ENCODE data around the gene CHST9.
"Not testable (repeated sequence)": the region's sequence is repeated elsewhere in the genome, so short reads cannot be mapped to it uniquely, and the experiment has no call there.

Gene CHST9, protein sequence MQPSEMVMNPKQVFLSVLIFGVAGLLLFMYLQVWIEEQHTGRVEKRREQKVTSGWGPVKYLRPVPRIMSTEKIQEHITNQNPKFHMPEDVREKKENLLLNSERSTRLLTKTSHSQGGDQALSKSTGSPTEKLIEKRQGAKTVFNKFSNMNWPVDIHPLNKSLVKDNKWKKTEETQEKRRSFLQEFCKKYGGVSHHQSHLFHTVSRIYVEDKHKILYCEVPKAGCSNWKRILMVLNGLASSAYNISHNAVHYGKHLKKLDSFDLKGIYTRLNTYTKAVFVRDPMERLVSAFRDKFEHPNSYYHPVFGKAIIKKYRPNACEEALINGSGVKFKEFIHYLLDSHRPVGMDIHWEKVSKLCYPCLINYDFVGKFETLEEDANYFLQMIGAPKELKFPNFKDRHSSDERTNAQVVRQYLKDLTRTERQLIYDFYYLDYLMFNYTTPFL

DNA sequence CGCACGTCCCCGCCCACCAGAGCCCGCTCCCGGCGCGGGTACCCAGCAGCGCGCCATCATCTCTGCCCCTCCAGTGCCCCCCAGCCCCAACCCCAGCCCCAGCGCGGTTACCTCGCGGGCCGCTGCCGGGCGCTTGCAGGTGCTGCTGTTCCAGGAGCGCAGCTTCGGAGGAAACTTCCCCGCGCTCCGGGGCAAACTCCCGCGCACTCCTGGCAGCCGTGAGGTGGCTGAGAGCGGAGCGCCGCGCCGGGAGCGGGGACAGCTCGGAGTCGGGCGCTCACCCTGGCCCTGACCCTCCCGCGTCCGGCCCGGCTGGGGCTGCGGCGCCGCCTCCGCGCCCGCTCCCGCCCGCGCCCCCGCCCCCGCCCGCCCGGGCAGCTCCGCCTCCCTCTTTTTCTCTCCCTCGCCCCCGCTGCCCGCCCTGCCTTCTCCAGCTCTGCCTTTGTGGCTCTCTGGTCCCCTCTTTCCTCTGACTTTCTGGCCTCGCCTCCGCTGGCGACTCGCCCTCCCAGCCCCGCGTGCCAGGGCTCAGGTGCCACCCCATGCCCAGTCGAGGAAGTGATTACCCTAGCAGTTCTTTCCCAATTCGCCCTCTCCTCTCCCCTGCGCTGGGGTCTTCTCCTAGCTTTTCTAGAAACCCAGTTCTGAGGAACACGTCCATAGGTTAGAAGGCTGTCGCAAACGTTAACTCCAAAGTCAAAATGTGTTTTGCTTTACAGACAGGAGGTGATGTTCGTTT lies at the start of gene CHST9:
CHST9 (minus strand) TSS at position 284 of the 739 bp plus-strand sequence. CDS start 42,499 bp downstream, outside the sequence.
- ATAC-seq (no peak), DNase-seq (no peak)

DNA sequence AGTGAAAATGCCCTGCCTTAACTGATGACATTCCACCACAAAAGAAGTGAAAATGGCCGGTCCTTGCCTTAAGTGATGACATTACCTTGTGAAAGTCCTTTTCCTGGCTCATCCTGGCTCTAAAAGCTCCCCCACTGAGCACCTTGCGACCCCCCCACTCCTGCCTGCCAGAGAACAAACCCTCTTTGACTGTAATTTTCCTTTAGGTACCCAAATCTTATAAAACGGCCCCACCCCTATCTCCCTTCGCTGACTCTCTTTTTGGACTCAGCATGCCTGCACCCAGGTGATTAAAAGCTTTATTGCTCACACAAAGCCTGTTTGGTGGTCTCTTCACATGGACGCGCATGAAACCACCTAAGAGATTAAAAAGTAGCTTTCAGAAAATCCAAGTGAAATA lies 47.2 kb upstream of the CHST9 start:
- ATAC-seq: not testable (repeated sequence)

DNA sequence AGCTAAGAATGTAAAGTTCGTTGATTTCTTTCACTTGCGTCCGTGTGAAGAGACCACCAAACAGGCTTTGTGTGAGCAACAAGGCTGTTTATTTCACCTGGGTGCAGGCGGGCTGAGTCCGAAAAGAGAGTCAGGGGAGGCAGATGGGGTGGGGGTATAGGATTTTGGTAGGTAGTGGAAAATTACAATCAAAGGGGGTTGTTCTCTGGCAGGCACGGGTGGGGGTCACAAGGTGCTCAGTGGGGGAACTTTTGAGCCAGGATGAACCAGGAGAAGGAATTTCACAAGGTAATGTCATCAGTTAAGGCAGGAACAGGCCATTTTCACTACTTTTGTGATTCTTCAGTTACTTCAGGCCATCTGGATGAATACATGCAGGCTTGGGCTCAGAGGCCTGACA lies 46.6 kb upstream of the CHST9 start:
- not testable (repeated sequence) for ATAC-seq, DNase-seq

More for the DNA sequence above, 47.2 kb upstream of the CHST9 start:
- DNase-seq: not testable (repeated sequence)

DNA sequence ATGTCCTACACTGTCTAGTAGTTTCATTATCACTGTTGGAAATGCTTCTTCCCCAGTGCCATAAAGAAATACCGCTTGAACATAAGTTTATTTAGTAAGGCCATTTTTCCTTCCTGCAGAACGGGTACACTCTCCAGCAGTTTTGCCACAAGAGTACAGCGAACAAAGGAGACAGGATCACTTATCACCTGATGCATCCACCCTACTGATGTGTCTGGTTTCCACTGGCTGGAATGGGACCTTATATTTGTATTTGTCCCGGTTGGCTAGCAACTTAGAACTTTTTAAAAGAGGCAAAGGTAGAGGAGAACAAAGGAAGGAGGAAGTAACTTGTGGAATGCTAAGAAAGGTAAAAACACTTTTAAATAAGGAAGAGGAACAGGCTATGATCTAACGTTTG lies 46.1 kb upstream of the CHST9 start:
- not testable (repeated sequence) for ATAC-seq, DNase-seq

DNA sequence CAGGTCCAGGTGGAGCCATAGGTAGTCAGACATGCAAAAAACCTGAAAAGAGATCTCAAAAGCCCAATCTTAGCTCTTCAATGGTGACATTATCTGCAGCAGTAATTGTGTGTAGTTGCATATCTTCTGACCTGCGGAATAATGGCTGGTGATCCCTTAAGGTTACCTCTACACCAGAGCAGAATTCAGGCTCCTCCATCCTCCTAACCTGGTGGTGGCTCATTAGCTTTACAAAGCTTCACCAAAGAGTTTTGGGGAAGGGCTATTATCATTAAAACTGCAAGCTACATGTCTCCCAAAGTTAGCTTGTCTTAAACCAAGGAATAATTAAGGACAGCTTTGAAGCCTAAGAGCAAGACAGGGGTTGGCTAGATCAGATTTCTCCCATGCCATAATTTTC lies 42.6 kb upstream of the CHST9 start:
- DNase-seq: no peak
- ATAC-seq: no peak

DNA sequence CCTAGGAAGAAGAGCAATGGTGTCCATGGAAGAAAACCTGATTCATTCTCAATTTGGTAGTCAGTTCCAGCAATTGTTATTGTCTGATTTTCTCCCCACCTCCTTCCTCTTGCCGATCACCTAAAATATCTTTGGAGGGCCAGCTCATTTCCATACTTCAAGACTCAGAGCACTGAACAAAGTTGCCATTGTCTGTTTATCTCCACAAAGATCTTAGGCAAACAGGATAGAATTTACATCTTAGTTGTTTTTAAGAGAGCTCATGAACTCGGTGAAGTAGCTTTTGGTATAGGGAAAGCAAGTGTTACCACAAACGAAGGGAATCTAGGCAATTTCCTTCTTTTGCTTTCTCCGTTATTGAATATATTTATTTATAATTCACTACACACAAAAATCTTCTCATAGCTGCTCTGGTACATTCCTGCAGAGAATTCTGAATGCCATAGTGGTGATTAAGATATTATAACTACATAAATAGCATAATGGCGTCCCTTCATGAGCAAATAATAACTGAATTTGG lies 41.5 kb upstream of the CHST9 start:
- DNase-seq (no peak), ATAC-seq (no peak)

DNA sequence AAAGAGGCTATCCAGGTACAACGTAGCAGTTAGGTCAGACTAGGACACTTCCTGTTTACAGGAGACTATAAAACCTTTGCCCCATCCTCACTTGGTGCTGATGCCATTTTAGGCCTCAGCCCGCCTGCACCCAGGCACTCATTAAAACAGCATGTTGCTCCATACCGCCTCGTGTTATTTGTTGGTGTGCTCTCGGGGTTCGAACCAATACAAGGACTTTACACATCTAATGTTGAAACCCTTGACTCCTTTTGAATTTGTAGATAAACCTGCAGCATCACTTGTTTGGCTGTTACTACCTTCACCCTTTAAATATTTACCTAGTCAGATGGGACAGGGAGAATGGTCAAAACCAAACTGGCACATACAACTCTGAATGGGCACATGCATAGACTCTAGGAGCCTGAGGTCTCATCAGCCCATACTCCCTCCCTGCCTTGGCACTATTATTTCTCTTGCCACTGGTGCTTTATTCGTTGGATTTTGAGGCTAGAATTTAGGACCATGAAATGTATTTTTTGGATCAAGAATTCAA lies 40.9 kb upstream of the CHST9 start:
- no peak for ATAC-seq
- no peak for DNase-seq

DNA sequence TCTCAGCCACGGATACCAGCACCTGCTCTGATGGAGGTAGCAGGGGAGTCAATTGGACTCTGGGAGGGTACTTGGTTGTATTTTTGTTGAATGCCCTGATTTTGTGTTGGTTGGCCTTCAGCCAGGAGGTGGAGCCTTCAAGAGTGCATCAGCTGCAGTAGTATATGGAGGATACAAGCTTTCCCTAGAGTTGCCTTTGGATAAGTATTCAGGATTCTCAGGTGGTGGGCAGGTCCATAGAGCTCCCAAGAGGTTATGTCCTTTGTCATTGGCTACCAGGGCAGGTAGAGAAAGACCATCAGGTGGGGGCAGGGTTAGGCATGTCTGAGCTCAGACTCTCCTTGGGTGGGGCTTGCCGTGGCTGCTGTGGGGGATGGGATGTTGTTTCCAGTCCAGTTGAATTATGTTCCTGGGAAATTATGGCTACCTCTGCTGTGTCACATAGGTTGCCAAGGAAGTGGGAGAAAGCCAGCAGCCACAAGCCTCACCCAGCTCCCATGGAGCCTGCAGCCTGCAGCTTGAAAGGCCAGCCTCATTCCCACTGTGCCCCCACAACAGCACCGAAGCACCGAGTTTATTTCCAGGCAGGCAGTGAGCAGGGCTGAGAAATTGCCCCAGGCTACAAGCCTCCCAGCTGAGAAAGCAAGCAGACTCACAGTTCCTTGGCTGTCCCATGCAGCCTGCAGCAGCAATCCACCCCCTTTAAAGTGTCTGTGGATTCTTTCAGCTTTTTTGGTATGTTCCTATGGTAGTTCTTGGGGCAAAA lies 38.6 kb upstream of the CHST9 start:
- no peak for ATAC-seq

DNA sequence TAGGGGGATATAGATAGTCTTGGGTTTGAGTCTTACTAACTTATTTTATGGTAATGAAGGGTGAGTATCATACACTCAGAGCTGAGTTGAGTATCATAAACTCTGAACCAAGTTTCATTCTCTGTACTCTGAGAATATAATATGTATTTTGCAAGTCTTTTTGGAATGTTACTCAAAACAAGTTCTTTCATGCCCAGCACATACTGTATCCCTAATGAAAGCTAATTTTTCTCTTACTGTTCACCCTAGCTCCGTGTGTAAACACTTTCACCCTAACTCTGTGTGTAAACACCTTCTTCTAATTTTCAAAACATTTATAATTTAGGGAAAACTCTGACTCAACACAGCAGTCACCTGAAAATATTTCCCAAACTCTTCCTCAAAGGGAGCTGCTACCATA lies 29.7 kb upstream of the CHST9 start:
- no peak for ATAC-seq

More for the DNA sequence above, 38.6 kb upstream of the CHST9 start:
- DNase-seq: no peak

DNA sequence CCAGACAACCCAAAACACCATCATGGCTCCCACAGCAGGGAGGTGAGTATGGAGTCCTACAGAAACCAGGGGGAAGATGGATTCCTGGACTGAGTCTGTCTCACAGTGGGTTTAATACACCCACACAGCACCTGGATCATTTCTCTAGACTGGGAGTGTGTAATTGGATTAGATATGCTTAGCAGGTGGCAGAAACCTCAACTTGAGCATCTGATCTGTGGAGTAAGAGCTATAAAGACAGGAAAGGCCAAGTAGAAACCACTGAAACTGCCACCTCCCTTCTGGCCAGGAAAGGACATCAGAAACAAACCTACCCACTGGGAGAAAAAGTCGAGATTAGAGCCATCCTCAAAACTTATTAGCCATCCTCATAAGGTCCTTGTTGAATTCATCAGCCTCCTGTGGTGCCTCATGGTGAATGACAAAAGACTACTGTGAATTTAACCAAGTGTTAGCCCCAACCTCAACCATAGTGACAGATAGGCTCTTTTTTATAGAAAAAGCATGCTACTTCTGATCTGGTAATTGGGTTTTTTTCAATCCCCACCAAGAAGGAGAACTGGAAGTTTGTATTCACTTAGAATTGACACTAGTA lies 28.1 kb upstream of the CHST9 start:
- DNase-seq (no peak), ATAC-seq (no peak)

More for the DNA sequence above, 29.7 kb upstream of the CHST9 start:
- no peak for DNase-seq

DNA sequence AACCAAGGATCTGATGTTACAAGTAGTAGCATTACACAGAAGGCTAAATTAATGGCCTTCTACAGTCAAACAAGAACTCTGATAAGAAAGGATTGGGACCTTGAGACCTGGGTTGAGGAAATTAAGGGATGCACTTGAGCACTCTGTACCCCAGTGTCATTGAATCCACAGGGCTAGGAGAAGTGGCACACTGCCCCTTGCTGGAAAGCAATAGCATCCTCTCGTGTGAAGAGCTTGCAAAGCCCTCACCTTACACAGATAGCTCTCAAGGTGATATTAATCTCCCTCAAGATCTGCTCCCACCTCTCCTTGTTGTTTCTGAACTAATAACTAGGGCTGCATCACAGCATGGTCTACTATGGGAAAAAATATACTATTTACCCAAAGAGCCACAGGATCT lies 26.5 kb upstream of the CHST9 start:
- no peak for DNase-seq
- no peak for ATAC-seq

DNA sequence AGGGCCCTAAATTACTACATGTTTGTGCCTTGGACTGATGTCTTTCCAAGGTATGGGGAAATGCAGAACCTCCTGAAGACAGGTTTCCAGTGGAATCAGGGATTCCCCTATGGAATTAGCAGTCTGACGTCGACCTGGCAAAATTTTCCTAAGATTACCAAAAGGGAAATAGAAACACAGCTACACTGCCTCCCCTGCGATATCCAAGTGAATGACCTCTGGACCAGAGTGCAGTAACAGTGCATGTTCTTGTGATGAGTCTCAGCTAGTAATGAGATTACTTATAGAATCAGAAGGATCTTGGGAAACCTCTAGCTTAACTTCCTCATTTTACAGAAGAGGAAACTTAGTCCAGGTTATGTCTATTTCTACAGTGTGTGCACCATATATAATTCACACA lies 21.3 kb upstream of the CHST9 start:
- no peak for DNase-seq
- no peak for ATAC-seq

DNA sequence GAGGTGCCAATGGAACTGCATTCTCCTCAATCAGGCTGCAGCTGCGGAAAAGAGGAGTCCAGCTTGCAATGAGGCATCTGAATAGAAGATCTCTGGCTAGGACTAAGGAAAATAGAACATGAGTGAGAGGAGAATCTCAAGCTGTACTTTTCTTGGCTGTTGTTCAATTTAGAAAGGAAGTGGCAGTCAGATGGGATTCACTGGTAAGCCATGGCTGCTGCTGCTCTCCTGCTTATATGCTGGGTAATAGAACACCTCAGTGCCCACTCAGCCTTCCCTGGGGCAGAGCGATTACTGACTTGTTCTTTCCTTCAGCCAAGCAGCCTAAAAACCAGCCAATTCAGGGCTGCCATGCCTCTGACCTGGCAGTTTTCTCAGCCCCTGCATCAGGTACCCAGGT lies 17.6 kb upstream of the CHST9 start:
- DNase-seq (no peak), ATAC-seq (no peak)

DNA sequence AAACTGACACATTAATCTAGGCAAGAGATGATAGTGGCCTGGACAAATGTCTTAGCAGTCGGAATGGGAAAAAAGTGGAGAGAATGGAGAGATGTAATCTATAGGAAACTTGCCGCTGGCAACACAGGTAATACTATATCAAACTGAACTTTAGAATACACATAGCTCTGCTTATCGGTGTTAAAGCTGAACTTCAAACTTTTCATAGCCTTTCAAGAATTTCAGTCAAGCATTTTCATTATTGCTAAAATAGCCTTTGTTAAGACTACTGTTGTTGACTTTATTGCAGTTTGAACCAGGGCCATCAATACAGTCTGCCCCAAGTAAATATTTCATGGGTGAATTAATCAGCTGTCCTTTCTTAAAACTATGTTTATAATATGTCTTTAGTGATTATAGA lies 12.9 kb upstream of the CHST9 start:
- no peak for DNase-seq
- ATAC-seq: no peak

DNA sequence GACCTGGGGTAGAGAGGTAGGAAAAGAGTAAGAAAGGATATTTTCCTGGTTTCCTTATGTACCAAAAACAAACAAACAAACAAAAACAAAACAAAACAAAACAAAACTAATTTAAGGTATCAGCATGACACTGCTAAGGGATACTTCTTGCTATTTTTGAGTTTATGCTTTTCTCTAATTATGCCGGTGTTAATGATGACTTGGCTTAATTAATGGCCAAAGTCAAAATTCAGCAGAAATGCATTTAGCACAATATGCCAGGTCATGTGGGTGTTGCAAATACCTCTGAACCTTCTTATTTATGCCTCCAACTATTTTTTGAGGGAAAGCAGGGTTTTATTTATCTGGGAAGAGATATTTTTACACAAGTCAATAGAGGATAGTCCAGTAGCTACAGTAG lies 3.2 kb upstream of the CHST9 start:
- ATAC-seq: no peak
- DNase-seq: no peak

DNA sequence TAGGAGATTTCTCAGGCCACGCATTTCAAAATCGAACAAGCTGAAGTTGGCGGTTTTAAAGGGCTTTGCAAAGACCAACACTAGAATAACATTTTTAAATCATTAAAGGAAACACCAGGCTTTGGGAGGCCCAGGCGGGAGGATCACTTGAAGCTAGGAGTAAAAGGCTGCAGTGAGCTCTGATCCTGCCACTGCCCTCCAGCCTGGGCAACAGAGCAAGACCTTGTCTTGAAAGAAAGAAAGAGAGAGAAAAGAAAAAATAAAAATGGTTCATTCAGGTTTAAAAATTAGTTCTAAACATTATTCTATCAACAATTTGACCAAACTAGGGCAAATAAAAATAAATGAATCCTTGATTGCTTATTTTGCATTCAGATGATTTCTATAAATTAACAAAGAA lies 789 bp upstream of the CHST9 start:
- ATAC-seq (no peak), DNase-seq (no peak)

DNA sequence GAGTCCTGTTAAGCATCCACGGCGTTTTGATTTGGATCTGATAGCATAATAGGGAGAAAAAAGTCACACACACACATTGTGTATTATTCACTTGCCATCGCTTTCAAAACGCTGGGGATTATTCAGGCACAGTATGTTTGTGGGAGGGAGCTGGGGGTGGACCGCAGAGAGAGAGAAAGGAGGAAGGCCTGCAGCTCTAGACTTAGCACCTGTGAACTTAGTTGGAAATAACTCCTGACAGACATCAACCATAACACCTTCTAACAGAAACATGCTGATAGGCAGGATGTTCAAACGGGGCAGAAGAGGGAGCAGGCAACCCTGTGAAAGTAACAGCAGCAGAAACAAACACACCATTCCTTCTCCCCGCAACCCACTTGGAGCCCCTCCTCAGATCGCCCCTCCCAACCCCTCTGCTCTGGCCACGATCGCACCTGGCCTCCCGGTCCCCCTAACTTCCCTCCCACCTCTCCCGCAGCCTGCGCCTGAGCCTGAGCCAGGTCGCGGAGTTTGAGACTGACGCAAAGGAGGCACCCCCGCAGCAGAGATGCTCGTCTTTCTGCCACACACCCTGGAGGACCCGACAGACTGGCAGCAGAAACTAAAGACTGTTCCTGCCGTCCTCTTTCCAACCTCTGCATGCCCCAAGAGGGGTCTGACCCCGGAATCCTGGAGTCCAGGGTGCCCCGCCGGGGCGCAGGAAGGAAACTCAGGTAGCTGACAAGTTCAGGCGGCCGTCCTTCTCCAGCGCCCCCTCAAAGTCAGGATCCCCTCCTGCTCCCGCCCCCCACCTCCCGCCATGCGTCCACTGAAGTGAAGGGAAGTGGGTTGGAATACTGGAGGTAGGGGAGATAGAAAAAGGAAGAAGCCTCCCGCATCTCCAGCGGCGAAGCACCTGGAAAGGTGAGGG lies 738 bp downstream of the CHST9 start:
- DNase-seq: no peak

DNA sequence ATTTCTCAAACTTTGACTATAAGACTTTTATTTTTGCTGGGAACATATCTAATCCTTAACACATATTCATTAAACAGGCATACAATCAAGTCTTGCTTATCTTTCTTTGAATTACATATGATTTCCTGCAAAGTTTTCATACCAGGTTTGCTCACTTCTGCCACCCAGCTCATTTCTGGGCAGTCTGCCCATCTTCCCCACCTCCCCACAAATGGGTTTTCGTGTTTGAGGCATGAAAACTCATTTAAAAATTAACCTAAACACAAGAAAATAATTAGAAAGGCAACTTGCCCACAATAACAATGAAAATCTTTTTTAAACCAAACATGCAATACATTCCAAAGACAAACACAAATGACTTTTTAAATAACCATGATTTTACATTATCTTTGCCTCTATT lies 3.4 kb downstream of the CHST9 start:
- ATAC-seq: no peak
- DNase-seq: no peak

More for the DNA sequence above, 738 bp downstream of the CHST9 start:
- no peak for ATAC-seq

DNA sequence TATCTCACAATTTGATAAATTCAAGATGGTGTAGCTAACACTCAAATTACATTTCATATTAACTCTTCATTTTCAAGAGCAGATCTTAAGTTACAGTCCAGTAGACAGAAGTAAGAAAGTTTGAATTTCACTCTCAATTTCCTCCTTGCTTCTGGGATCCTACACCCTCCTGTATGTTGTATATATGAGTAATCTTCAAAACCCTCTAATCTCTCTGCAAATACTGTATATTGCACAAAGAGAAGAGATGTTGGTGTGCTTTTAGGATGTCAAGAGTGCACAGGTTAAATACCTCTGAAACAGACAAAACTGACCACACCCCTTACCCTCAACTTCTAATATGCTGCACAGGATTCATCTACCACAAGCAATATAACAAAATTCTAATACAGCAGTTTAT lies 6.7 kb downstream of the CHST9 start:
- DNase-seq: no peak
- no peak for ATAC-seq

DNA sequence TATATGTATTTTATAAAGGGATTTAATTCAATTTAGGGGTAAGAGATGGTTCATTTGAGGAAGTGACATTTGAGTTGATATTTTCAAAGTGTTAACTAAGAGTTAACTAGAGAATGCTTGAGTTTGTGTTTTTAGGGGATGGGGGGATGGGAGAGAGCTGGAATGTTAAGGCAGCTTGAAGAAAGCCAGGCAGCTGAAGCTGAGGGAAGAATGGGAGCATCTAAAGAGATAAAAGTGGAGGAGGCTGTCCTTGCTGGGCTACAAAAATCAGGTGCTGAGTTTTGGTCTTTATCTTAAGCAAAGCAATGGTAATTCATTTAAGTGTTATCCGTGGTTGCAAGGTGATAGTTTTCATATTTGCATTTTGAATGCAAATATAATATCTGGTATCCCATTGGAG lies 9.2 kb downstream of the CHST9 start:
- no peak for ATAC-seq

DNA sequence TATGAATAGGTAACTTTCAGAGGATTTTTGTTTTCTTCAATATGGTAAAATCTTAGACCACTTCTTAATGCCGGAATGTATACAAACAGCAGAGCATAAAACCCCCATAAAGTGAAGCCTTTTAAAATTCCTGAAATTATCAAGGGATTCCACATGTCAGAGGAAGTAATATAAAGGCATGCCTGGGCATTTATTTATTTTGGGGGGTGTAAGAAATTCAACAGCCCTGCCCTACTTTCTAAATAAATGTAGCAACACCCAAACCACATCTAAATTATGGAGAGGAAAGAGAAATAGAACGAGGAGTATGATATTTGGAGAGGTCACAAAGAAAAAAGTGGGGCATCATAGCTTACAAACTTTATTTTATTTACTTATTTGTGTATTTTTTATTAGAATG lies 9.9 kb downstream of the CHST9 start:
- DNase-seq (no peak), ATAC-seq (no peak)

More for the DNA sequence above, 9.2 kb downstream of the CHST9 start:
- no peak for DNase-seq
